HG03108 (cell line): ENCODE measurements around the gene OR8D1.
"Not testable (repeated sequence)": the region's sequence is repeated elsewhere in the genome, so short reads cannot be mapped to it uniquely, and the experiment has no call there.

ENCODE experiments used
- ATAC-seq: cut with Tn5 transposase; IDR thresholded peaks from one replicate; pipeline ENCODE4 v1.9.1; 2021; ENCODE audit warnings: moderate library complexity; ENCODE audit not compliant: unreplicated experiment

Gene OR8D1

DNA sequence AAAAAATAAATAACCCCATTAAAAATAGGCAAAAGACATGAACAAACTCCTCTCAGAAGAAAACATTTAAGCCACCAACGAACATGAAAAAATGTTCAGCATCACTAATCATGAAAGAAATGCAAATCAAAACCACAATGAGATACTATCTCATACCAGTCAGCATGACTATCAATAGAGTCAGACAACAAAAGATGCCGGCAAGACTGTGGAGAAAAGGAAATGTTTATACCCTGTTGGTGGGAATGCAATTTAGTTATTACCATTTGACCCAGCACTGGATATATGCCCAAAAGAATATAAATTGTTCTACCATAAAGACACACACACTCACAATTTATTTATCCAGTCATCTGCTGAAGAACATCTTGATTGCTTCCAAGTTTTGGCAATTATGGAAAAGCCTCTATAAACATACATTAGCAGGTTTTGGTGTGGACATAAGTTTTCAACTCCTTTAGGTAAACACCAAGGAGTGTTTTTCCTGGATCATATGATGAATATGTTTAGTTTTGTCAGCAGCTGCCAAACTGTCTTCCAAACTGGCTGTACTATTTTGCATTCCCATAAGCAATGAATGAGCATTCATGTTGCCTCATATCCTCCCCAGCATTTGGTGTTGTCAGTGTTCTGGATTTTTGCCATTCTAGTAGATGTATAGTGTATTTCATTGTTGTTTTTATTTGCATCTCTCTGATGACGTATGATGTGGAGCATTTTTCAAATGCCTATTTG is 28.0 kb downstream of the OR8D1 start:
- ATAC-seq: no peak

DNA sequence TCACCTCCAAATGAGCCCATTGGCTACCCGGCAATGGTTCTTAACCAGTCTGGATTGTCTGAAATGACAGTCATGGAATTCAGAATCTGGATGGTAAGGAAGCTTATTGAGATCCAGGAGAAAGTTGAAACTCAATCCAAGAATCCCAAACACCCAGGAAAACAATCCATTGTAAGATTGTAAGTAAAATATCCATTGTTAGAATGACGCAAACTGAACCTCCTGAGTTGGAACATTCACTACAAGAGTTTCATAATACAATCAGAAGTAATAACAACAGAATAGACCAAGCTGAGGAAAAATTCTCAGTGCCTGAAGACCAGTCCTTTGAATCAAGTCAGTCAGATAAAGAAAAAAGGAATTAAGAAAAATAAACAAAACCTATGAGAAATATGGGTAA is 35.5 kb downstream of the OR8D1 start:
- no peak for ATAC-seq

- ATAC-seq: no peak
Measured at GRCh38 chr11:124277804-124278203, 35.9 kb downstream of the OR8D1 start.

- ATAC-seq: no peak
Measured at GRCh38 chr11:124277207-124277606, 36.5 kb downstream of the OR8D1 start.

GRCh38 chr11:124276081-124276480 is 37.7 kb downstream of the OR8D1 start:
- no peak for ATAC-seq

DNA sequence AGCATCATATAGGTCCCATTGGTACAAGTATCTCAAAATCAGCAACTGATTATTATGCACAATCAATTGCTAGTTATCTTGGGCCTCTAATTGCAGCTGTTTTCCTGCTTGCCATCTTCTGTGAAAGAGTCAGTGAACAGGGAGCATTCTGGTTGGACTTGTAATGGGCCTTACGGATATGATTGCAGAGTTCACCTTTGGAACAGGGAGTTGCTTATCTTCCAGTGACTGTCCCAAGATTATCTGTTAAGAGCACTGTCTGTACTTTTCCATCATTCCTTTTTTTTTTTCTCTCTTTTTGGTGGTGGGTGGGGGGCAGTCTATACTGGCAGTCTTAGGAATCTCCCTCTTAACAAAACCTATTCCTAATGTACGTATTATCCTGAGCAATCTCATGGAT is 39.7 kb downstream of the OR8D1 start:
- ATAC-seq: no peak

DNA sequence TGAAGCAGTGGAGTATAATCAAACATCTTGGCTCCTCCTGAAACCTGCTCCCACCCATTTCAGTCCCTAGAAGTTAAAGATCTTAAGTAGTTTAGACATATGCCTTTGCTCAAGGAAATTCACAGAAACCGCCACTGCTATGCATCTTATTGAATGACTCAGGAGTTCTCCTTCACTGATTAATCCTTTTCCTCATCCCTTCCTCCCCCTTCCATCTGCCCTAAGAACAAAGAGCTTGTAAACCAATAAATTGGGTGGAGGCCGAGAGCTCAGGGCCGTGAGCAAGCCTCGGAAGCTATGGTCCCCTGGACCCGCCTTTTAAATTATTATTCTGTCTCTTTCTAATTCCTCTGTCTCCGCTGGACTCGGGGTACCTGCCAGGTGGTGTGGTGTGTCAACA is 42.9 kb downstream of the OR8D1 start:
- ATAC-seq: not testable (repeated sequence)

DNA sequence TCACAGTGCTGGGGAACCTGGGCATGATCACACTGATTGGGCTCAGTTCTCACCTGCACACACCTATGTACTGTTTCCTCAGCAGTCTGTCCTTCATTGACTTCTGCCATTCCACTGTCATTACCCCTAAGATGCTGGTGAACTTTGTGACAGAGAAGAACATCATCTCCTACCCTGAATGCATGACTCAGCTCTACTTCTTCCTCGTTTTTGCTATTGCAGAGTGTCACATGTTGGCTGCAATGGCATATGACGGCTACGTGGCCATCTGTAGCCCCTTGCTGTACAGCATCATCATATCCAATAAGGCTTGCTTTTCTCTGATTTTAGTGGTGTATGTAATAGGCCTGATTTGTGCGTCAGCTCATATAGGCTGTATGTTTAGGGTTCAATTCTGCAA is 48.7 kb downstream of the OR8D1 start:
- not testable (repeated sequence) for ATAC-seq

- ATAC-seq: no peak
Measured at GRCh38 chr11:124256076-124256475, 57.7 kb downstream of the OR8D1 start, which contains the start of gene OR8G5. Gene OR8G5 (plus strand): TSS chr11:124256376. CDS start chr11:124264932, 8,556 bp downstream.
